Measurements from ENCODE around the gene TMEM209.
"Not testable (repeated sequence)": the region's sequence is repeated elsewhere in the genome, so short reads cannot be mapped to it uniquely, and the experiment has no call there.

The TMEM209 gene

GRCh38 chr7:130141884-130142653, 63.1 kb downstream of the TMEM209 start:
- DNase-seq = no peak

GRCh38 chr7:130141161-130141883, 63.9 kb downstream of the TMEM209 start:
- peak; percentile 26 for DNase-seq

GRCh38 chr7:130140551-130141160, 64.5 kb downstream of the TMEM209 start:
- no peak for DNase-seq

GRCh38 chr7:130139193-130139960, 65.8 kb downstream of the TMEM209 start:
- DNase-seq = no peak

- DNase-seq = no peak
Observed at GRCh38 chr7:130137207-130137606, 68.0 kb downstream of the TMEM209 start.

- DNase-seq = no peak
Observed at GRCh38 chr7:130136579-130137167, 68.5 kb downstream of the TMEM209 start.

GRCh38 chr7:130135208-130136205, 69.7 kb downstream of the TMEM209 start:
- no peak for DNase-seq

GRCh38 chr7:130134726-130135125, 70.5 kb downstream of the TMEM209 start:
- no peak for DNase-seq

- no peak for DNase-seq
Observed at GRCh38 chr7:130134106-130134636, 71.0 kb downstream of the TMEM209 start.

GRCh38 chr7:130133029-130133782, 72.0 kb downstream of the TMEM209 start:
- no peak for DNase-seq

GRCh38 chr7:130131964-130132875, 73.0 kb downstream of the TMEM209 start:
- DNase-seq = no peak

GRCh38 chr7:130131191-130131834, 73.9 kb downstream of the TMEM209 start:
- DNase-seq = no peak

GRCh38 chr7:130129011-130129411, 76.2 kb downstream of the TMEM209 start:
- DNase-seq = no peak

GRCh38 chr7:130127821-130128317, 77.3 kb downstream of the TMEM209 start:
- DNase-seq = no peak

GRCh38 chr7:130127404-130127803, 77.8 kb downstream of the TMEM209 start:
- DNase-seq = no peak

GRCh38 chr7:130126840-130127239, 78.4 kb downstream of the TMEM209 start:
- DNase-seq = not testable (repeated sequence)

- DNase-seq = no peak
Observed at GRCh38 chr7:130124711-130125110, 80.5 kb downstream of the TMEM209 start.

GRCh38 chr7:130123501-130123900, 81.7 kb downstream of the TMEM209 start:
- DNase-seq = no peak

All from activated CD4-positive, alpha-beta T cell treated with anti-CD3 and anti-CD28 coated beads, Interleukin-2, amount 50 U/mL, for 1 hour (primary cell).